HL-60 (cell line): Measurements from ENCODE around the gene PDZD4.
A peak's percentile ranks its signal among the peaks of the same experiment; 100 is the strongest.

Experiments used
- DNase-seq, 2 experiments: peaks; one replicate each; pipeline ENCODE4 v3.0.0-alpha.2; 2010 to 2020; ENCODE audit warnings: low read depth in 1 of 2, low spot score in 1 of 2
- H3K27ac ChIP-seq: fragments of 250-450 bp; sonication (Bioruptor Pico); replicated peaks from 2 replicates; pipeline ENCODE4 v1.5.1; 2020; ENCODE audit warnings: mild to moderate bottlenecking, moderate library complexity
- H3K27me3 ChIP-seq: fragments of 250-450 bp; sonication (Bioruptor Pico); 2 replicates; pipeline ENCODE4 v1.5.1; 2021; ENCODE audit warnings: mild to moderate bottlenecking, moderate library complexity; ENCODE audit not compliant: insufficient read depth, poor library complexity, severe bottlenecking
- H3K4me3 ChIP-seq: replicated peaks from 2 replicates; pipeline ENCODE4 v1.5.1; 2011; ENCODE audit warnings: mild to moderate bottlenecking, control low read depth, low read length; ENCODE audit not compliant: insufficient read depth
- CTCF ChIP-seq: IDR thresholded peaks from one replicate; pipeline ENCODE4 v1.5.1; 2011; ENCODE audit warnings: low read length, control low read depth, inconsistent platforms; ENCODE audit not compliant: insufficient read depth
- GABPA ChIP-seq: IDR thresholded peaks from 2 replicates; pipeline ENCODE4 v1.6.1; 2012; ENCODE audit warnings: low read depth
- POLR2AphosphoS5 ChIP-seq: IDR thresholded peaks from 2 replicates; pipeline ENCODE4 v1.6.1; 2012; ENCODE audit warnings: low read depth
- REST ChIP-seq: IDR thresholded peaks from 2 replicates; pipeline ENCODE4 v1.6.1; 2012; ENCODE audit warnings: low read depth; ENCODE audit not compliant: insufficient replicate concordance
- SPI1 ChIP-seq: IDR thresholded peaks from 2 replicates; pipeline ENCODE4 v1.6.1; 2012; ENCODE audit warnings: low read depth, mild to moderate bottlenecking, borderline replicate concordance

Gene PDZD4

GRCh38 chrX:153875391-153876111 lies 45.2 kb upstream of the PDZD4 start:
- Histone ChIP-seq H3K4me3 (no peak overlapping the region), H3K27me3 (peaks cover 3% of the 10 kb centered on the region), H3K27ac (no peak overlapping the region)
- peak; percentile 99 for TF ChIP-seq REST
- TF ChIP-seq SPI1 = no peak
- DNase-seq = peak; percentile 13 to 39

- Histone ChIP-seq H3K27ac (no peak overlapping the region), H3K27me3 (peaks cover 3% of the 10 kb centered on the region), H3K4me3 (no peak overlapping the region)
- no peak for DNase-seq
- no peak for TF ChIP-seq POLR2AphosphoS5
- TF ChIP-seq REST = no peak
- no peak for TF ChIP-seq CTCF
- no peak for TF ChIP-seq SPI1
- TF ChIP-seq GABPA = no peak
These were observed 44.2 kb upstream of the PDZD4 start for GRCh38 chrX:153874366-153875125.

GRCh38 chrX:153874085-153874365 lies 43.7 kb upstream of the PDZD4 start:
- H3K27me3 ChIP-seq = peaks cover 3% of the 10 kb centered on the region
- no peak overlapping the region for H3K27ac ChIP-seq
- H3K4me3 ChIP-seq = no peak overlapping the region

More at GRCh38 chrX:153874085-153874365, 43.7 kb upstream of the PDZD4 start:
- DNase-seq = no peak
- TF ChIP-seq POLR2AphosphoS5 = no peak
- no peak for TF ChIP-seq CTCF
- no peak for TF ChIP-seq GABPA
